Lung (tissue), 12 donors: ENCODE data around the gene PCGF3. TPM values are rescaled to one million over a fixed set of nuclear protein-coding genes. Genes with fewer than 3 reads are reported as not detected.

Experiments used
- ATAC-seq: fragments of 200-7000 bp; cut with Tn5 transposase; one replicate; pipeline ENCODE4 v1.9.1; 2020; ENCODE audit warnings: moderate number of reproducible peaks; ENCODE audit not compliant: insufficient read depth, low FRiP score
- DNase-seq, 3 donors: peaks; one replicate each; pipeline ENCODE4 v3.0.0-alpha.2; 2013 to 2017
- H3K27ac ChIP-seq, 2 donors: one replicate each; pipeline ENCODE4 v1.5.1; 2013; ENCODE audit warnings: mild to moderate bottlenecking in 2 of 2, moderate library complexity in 2 of 2, control low read depth in 1 of 2, inconsistent platforms in 1 of 2, low read depth in 1 of 2, low read length in 1 of 2
- H3K27me3 ChIP-seq, 3 donors: one replicate each; pipeline ENCODE4 v1.5.1; 2013; ENCODE audit warnings: low read length in 2 of 3; ENCODE audit not compliant: control insufficient read depth in 3 of 3, insufficient read depth in 3 of 3
- H3K36me3 ChIP-seq, 4 donors: one replicate each; pipeline ENCODE4 v1.5.1; 2013; ENCODE audit warnings: low read length in 4 of 4, mild to moderate bottlenecking in 1 of 4, moderate library complexity in 1 of 4; ENCODE audit not compliant: control insufficient read depth in 4 of 4, insufficient read depth in 4 of 4
- H3K4me1 ChIP-seq, 5 donors: one replicate each; pipeline ENCODE4 v1.5.1; 2013; ENCODE audit warnings: low read length in 5 of 5, mild to moderate bottlenecking in 2 of 5, moderate library complexity in 1 of 5; ENCODE audit not compliant: control insufficient read depth in 5 of 5, insufficient read depth in 5 of 5
- H3K4me3 ChIP-seq: one replicate; pipeline ENCODE4 v1.5.1; 2013; ENCODE audit warnings: mild to moderate bottlenecking, control low read depth, moderate library complexity
- H3K9ac ChIP-seq, 2 donors: one replicate each; pipeline ENCODE4 v1.5.1; 2013; ENCODE audit warnings: low read length in 2 of 2, control low read depth in 1 of 2; ENCODE audit not compliant: insufficient read depth in 1 of 2
- H3K9me3 ChIP-seq, 4 donors: one replicate each; pipeline ENCODE4 v1.5.1; 2013; ENCODE audit warnings: low read length in 3 of 4, mild to moderate bottlenecking in 1 of 4, moderate library complexity in 1 of 4; ENCODE audit not compliant: control insufficient read depth in 4 of 4, insufficient read depth in 3 of 4
- CTCF ChIP-seq: IDR thresholded peaks from 2 replicates; pipeline ENCODE4 v1.5.1; 2012; ENCODE audit warnings: mild to moderate bottlenecking; ENCODE audit errors: control extremely low read depth, extremely low read depth
- WGBS, 2 donors: extraction: QIAGEN DNeasy Blood & Tissue Kit; methylation state at CpG; one replicate each; pipeline ENCODE4 v1.1.7; 2013; 5-methylcytosine and 5-hydroxymethylcytosine counted together
- polyA plus RNA-seq, 2 donors: library from polyadenylated mRNA; stranded (reverse); fragments of 200-250 nt; gene quantifications; one replicate each; pipeline ENCODE4 v1.2.1, GENCODE V29; 2013
- total RNA-seq, 2 donors: library from RNA; depleted of rRNA in 1 of 2; stranded (reverse); fragments of >200 nt in 1 of 2; gene quantifications; one replicate each; pipeline ENCODE4 v1.2.1, GENCODE V29; 2014 to 2021
- donor health status: control.
- donor health status: control.
- donor health status: Bipolar disorder and iron deficiency.
- donor health status: healthy.
- donor health status: DM: yes; HTN: yes; CAD: no.

The PCGF3 gene
- total and polyA plus RNA-seq, 4 donors, result 29.3 to 66.8 (median 43.3) TPM

DNA sequence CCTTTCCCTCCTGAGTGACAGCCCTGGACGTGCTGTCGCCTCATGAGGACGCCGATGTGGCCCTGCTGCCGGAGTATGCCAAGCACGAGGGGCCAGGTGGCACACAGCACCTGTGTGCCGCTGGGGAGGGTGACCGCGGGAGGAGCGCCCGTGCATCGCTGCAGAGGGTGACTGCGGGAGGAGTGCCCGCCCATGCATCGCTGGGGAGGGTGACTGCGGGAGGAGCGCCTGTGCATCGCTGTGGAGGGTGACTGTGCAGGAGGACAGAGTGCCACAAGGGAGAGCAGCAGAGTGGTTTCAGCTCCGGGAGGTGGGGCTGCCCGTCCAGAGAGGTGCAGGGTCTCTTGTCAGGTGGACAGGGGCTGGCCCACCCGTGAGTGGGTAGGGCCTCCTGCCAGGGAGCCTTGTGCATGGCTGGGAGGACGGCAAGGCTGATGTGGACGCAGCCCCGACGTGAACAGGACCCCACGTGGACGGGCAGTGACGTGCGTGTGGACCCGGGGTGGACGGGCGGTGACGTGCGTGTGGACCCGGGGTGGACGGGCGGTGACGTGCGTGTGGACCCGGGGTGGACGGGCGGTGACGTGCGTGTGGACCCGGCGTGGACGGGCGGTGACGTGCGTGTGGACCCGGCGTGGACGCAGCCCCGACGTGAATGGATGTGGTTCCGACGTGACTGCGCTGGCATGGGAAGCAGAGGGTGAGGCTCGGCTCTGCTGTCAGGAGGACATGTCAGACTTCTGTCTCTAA lies 14.7 kb downstream of the PCGF3 start:
- ATAC-seq, result no peak
- Histone ChIP-seq H3K27ac (peak overlapping the region in 1 of 2 donors; percentile 52), H3K36me3 (peaks cover 0 to 11% (median 5%) of the 10 kb centered on the region in 4 donors), H3K9me3 (no peaks in the 10 kb centered on the region), H3K9ac (no peak overlapping the region), H3K4me3 (no peak overlapping the region), H3K27me3 (no peaks in the 10 kb centered on the region), H3K4me1 (peaks cover 0 to 17% (median 0%) of the 10 kb centered on the region in 5 donors)
- DNase-seq, result no peak
- TF ChIP-seq CTCF, result no peak
- WGBS, 2 donors, result 95 to 97% methylated on average over 59 of the region's 59 CpGs

- Histone ChIP-seq H3K4me3 (no peak overlapping the region), H3K27me3 (no peaks in the 10 kb centered on the region), H3K27ac (no peak overlapping the region), H3K9ac (no peak overlapping the region), H3K4me1 (peaks cover 0 to 17% (median 0%) of the 10 kb centered on the region in 5 donors), H3K36me3 (peaks cover 0 to 11% (median 5%) of the 10 kb centered on the region in 4 donors), H3K9me3 (no peaks in the 10 kb centered on the region)
- ATAC-seq (peak; percentile 30), DNase-seq (peak in 2 of 3 donors; percentile 38 to 62)
- no peak for TF ChIP-seq CTCF
- 67 to 74% methylated on average over 31 of the region's 31 CpGs for WGBS, 2 donors
These were observed 15.9 kb downstream of the PCGF3 start for GRCh38 chr4:721261-722168.

- Histone ChIP-seq H3K9ac (no peak overlapping the region), H3K4me3 (no peak overlapping the region), H3K36me3 (peaks cover 0 to 11% (median 5%) of the 10 kb centered on the region in 4 donors), H3K4me1 (peaks cover 0 to 23% (median 0%) of the 10 kb centered on the region in 5 donors), H3K27ac (no peak overlapping the region), H3K9me3 (no peaks in the 10 kb centered on the region), H3K27me3 (no peaks in the 10 kb centered on the region)
- ATAC-seq (no peak), DNase-seq (no peak)
- WGBS, 2 donors, result 95 to 96% methylated on average over 47 of the region's 47 CpGs
- TF ChIP-seq CTCF, result no peak
These were observed 16.6 kb downstream of the PCGF3 start for GRCh38 chr4:722169-722725.
